Natural killer cell treated with Interleukin-12 subunit alpha and Interleukin-12 subunit beta and Interleukin-15 and Interleukin-18, amount 100 ng/mL, for 72 hours (primary cell): ENCODE results near the gene PLEKHG7. TPM values are rescaled to one million over a fixed set of nuclear protein-coding genes. Genes with fewer than 3 reads are reported as not detected.
"Not testable (repeated sequence)": the region's sequence is repeated elsewhere in the genome, so short reads cannot be mapped to it uniquely, and the experiment has no call there.

ENCODE experiments used
- ATAC-seq, 2 donors: fragments of 150-1000 bp; cut with Tn5 transposase in 1 of 2; sonication (Bioruptor Pico), chemical (Tn5 transposase) in 1 of 2; 2 replicates each; pipeline ENCODE4 v1.10.0; 2021
- DNase-seq: peaks from one replicate; pipeline ENCODE4 v3.0.0; 2022; ENCODE audit warnings: low spot score
- H3K27ac Mint-ChIP-seq, 2 donors: 1 replicate in 1 of 2; 2 replicates in 1 of 2; pipeline ENCODE4 v1.8.0; 2022; ENCODE audit warnings: mixed read lengths in 2 of 2, mild to moderate bottlenecking in 1 of 2, moderate library complexity in 1 of 2
- H3K27me3 Mint-ChIP-seq, 2 donors: 1 replicate in 1 of 2; 2 replicates in 1 of 2; pipeline ENCODE4 v1.8.0; 2022; ENCODE audit warnings: mixed read lengths in 2 of 2
- H3K36me3 Mint-ChIP-seq: one replicate; pipeline ENCODE4 v1.8.0; 2022; ENCODE audit warnings: mixed read lengths
- H3K4me1 Mint-ChIP-seq, 2 donors: 1 replicate in 1 of 2; 2 replicates in 1 of 2; pipeline ENCODE4 v1.8.0; 2022; ENCODE audit warnings: low read depth in 2 of 2, mixed read lengths in 2 of 2, mild to moderate bottlenecking in 1 of 2
- H3K4me3 Mint-ChIP-seq: one replicate; pipeline ENCODE4 v1.8.0; 2022; ENCODE audit warnings: mixed read lengths
- H3K9me3 Mint-ChIP-seq: 2 replicates; pipeline ENCODE4 v1.8.0; 2022; ENCODE audit warnings: mixed read lengths
- total RNA-seq, 2 donors: library from RNA; stranded (reverse); gene quantifications; one replicate each; pipeline ENCODE4 v1.2.3, GENCODE V29; 2022

Gene PLEKHG7
- not detected for total RNA-seq

GRCh38 chr12:92702754-92703679 lies at the start of gene PLEKHG7:
TSS of gene PLEKHG7 (plus strand) at chr12:92702989. CDS start at chr12:92706632, 3,643 bp downstream.
- ATAC-seq, result no peak

GRCh38 chr12:92654256-92654655 lies 48.5 kb upstream of the PLEKHG7 start:
- H3K36me3 Mint-ChIP-seq, DNase-seq, H3K4me3 Mint-ChIP-seq, H3K9me3 Mint-ChIP-seq, H3K4me1 Mint-ChIP-seq, ATAC-seq, H3K27me3 Mint-ChIP-seq, H3K27ac Mint-ChIP-seq: not testable (repeated sequence)

More at GRCh38 chr12:92702754-92703679, at the start of gene PLEKHG7:
- H3K27me3 Mint-ChIP-seq, result peaks cover 0 to 7% of the 10 kb centered on the region in 2 donors
- no peaks in the 10 kb centered on the region for H3K36me3 Mint-ChIP-seq
- H3K9me3 Mint-ChIP-seq, result no peaks in the 10 kb centered on the region
- H3K27ac Mint-ChIP-seq, result no peak within 1 kb of the TSS
- no peak within 1 kb of the TSS for H3K4me3 Mint-ChIP-seq
- no peak for DNase-seq
- H3K4me1 Mint-ChIP-seq, result peaks cover 4 to 5% of the 10 kb centered on the region in 2 donors

GRCh38 chr12:92654929-92655328 lies 47.9 kb upstream of the PLEKHG7 start:
- no peaks in the 10 kb centered on the region for H3K36me3 Mint-ChIP-seq
- H3K4me1 Mint-ChIP-seq, result peaks cover 2 to 3% of the 10 kb centered on the region in 2 donors
- DNase-seq (no peak), ATAC-seq (no peak)
- H3K9me3 Mint-ChIP-seq, result no peaks in the 10 kb centered on the region
- H3K27ac Mint-ChIP-seq, result no peak overlapping the region
- no peaks in the 10 kb centered on the region for H3K27me3 Mint-ChIP-seq
- no peak overlapping the region for H3K4me3 Mint-ChIP-seq

GRCh38 chr12:92656911-92657310 lies 45.9 kb upstream of the PLEKHG7 start:
- Mint-ChIP-seq H3K27ac (no peak overlapping the region), H3K4me1 (no peaks in the 10 kb centered on the region), H3K4me3 (no peak overlapping the region), H3K27me3 (no peaks in the 10 kb centered on the region), H3K36me3 (no peaks in the 10 kb centered on the region), H3K9me3 (no peaks in the 10 kb centered on the region)
- no peak for ATAC-seq
- DNase-seq, result no peak

GRCh38 chr12:92657770-92658169 lies 45.0 kb upstream of the PLEKHG7 start:
- no peak overlapping the region for H3K4me3 Mint-ChIP-seq
- DNase-seq (no peak), ATAC-seq (no peak)
- H3K4me1 Mint-ChIP-seq, result no peaks in the 10 kb centered on the region
- H3K27me3 Mint-ChIP-seq, result peaks cover 0 to 1% of the 10 kb centered on the region in 2 donors
- no peak overlapping the region for H3K27ac Mint-ChIP-seq
- H3K36me3 Mint-ChIP-seq, result no peaks in the 10 kb centered on the region
- H3K9me3 Mint-ChIP-seq, result no peaks in the 10 kb centered on the region

- DNase-seq, result no peak
- no peak for ATAC-seq
- H3K9me3 Mint-ChIP-seq, result no peaks in the 10 kb centered on the region
- H3K4me3 Mint-ChIP-seq, result no peak overlapping the region
- H3K27me3 Mint-ChIP-seq, result peaks cover 0 to 6% of the 10 kb centered on the region in 2 donors
- H3K4me1 Mint-ChIP-seq, result no peaks in the 10 kb centered on the region
- H3K36me3 Mint-ChIP-seq, result no peaks in the 10 kb centered on the region
- H3K27ac Mint-ChIP-seq, result no peak overlapping the region
These were observed 44.2 kb upstream of the PLEKHG7 start for GRCh38 chr12:92658611-92659010.

GRCh38 chr12:92661269-92661668 lies 41.5 kb upstream of the PLEKHG7 start:
- Mint-ChIP-seq H3K27ac (no peak overlapping the region), H3K9me3 (no peaks in the 10 kb centered on the region), H3K4me1 (no peaks in the 10 kb centered on the region), H3K36me3 (no peaks in the 10 kb centered on the region), H3K27me3 (peaks cover 0 to 8% of the 10 kb centered on the region in 2 donors), H3K4me3 (no peak overlapping the region)
- ATAC-seq (no peak), DNase-seq (no peak)

- no peak overlapping the region for H3K4me3 Mint-ChIP-seq
- no peaks in the 10 kb centered on the region for H3K4me1 Mint-ChIP-seq
- DNase-seq, result no peak
- H3K27ac Mint-ChIP-seq, result no peak overlapping the region
- ATAC-seq, result no peak
- H3K27me3 Mint-ChIP-seq, result peaks cover 14 to 19% of the 10 kb centered on the region in 2 donors
- H3K36me3 Mint-ChIP-seq, result no peaks in the 10 kb centered on the region
- H3K9me3 Mint-ChIP-seq, result no peaks in the 10 kb centered on the region
These were observed 37.3 kb upstream of the PLEKHG7 start for GRCh38 chr12:92665496-92665895.

- Mint-ChIP-seq H3K27ac (no peak overlapping the region), H3K36me3 (no peaks in the 10 kb centered on the region)
These were observed 34.0 kb upstream of the PLEKHG7 start for GRCh38 chr12:92668739-92669138.

GRCh38 chr12:92671524-92671923 lies 31.3 kb upstream of the PLEKHG7 start:
- not testable (repeated sequence) for H3K4me1 Mint-ChIP-seq, H3K36me3 Mint-ChIP-seq, ATAC-seq, H3K4me3 Mint-ChIP-seq, H3K27ac Mint-ChIP-seq, H3K9me3 Mint-ChIP-seq, DNase-seq
- H3K27me3 Mint-ChIP-seq, result peaks cover 15 to 20% of the 10 kb centered on the region in 2 donors

More at GRCh38 chr12:92668739-92669138, 34.0 kb upstream of the PLEKHG7 start:
- Mint-ChIP-seq H3K27me3 (peaks cover 17 to 20% of the 10 kb centered on the region in 2 donors), H3K4me3 (no peak overlapping the region), H3K4me1 (no peaks in the 10 kb centered on the region), H3K9me3 (no peaks in the 10 kb centered on the region)
- ATAC-seq, result no peak
- no peak for DNase-seq

GRCh38 chr12:92673756-92674155 lies 29.0 kb upstream of the PLEKHG7 start:
- DNase-seq (no peak), ATAC-seq (no peak)
- Mint-ChIP-seq H3K27ac (no peak overlapping the region), H3K36me3 (no peaks in the 10 kb centered on the region), H3K4me1 (peaks cover 6 to 8% of the 10 kb centered on the region in 2 donors), H3K27me3 (peaks cover 11 to 13% of the 10 kb centered on the region in 2 donors), H3K9me3 (no peaks in the 10 kb centered on the region), H3K4me3 (no peak overlapping the region)

GRCh38 chr12:92674500-92674899 lies 28.3 kb upstream of the PLEKHG7 start:
- H3K27me3 Mint-ChIP-seq, result peaks cover 7 to 13% of the 10 kb centered on the region in 2 donors
- ATAC-seq, result no peak
- H3K4me1 Mint-ChIP-seq, result peaks cover 6 to 8% of the 10 kb centered on the region in 2 donors

GRCh38 chr12:92675092-92675865 lies 27.5 kb upstream of the PLEKHG7 start:
- Mint-ChIP-seq H3K4me3 (no peak overlapping the region), H3K27ac (no peak overlapping the region)

More at GRCh38 chr12:92674500-92674899, 28.3 kb upstream of the PLEKHG7 start:
- no peak overlapping the region for H3K4me3 Mint-ChIP-seq
- no peak overlapping the region for H3K27ac Mint-ChIP-seq
- H3K36me3 Mint-ChIP-seq, result no peaks in the 10 kb centered on the region
- no peak for DNase-seq
- H3K9me3 Mint-ChIP-seq, result no peaks in the 10 kb centered on the region

GRCh38 chr12:92676710-92677109 lies 26.1 kb upstream of the PLEKHG7 start:
- Mint-ChIP-seq H3K27me3 (no peaks in the 10 kb centered on the region), H3K4me1 (peaks cover 6 to 8% of the 10 kb centered on the region in 2 donors), H3K27ac (no peak overlapping the region)

More at GRCh38 chr12:92675092-92675865, 27.5 kb upstream of the PLEKHG7 start:
- peaks cover 6 to 8% of the 10 kb centered on the region in 2 donors for H3K4me1 Mint-ChIP-seq
- H3K36me3 Mint-ChIP-seq, result no peaks in the 10 kb centered on the region
- no peaks in the 10 kb centered on the region for H3K9me3 Mint-ChIP-seq
- ATAC-seq (peak; percentile 24 to 72), DNase-seq (no peak)
- H3K27me3 Mint-ChIP-seq, result peaks cover 4 to 8% of the 10 kb centered on the region in 2 donors

More at GRCh38 chr12:92676710-92677109, 26.1 kb upstream of the PLEKHG7 start:
- ATAC-seq, result no peak
- Mint-ChIP-seq H3K4me3 (no peak overlapping the region), H3K9me3 (no peaks in the 10 kb centered on the region), H3K36me3 (no peaks in the 10 kb centered on the region)
- DNase-seq, result no peak
